K562 (cell line): ENCODE results near the gene ULBP1. TPM values are rescaled to one million over a fixed set of nuclear protein-coding genes. Genes with fewer than 3 reads are reported as not detected.

Source experiments
- ATAC-seq: fragments of 200-7000 bp; cut with Tn5 transposase; 3 replicates; pipeline ENCODE4 v1.9.1; 2020; ENCODE audit warnings: moderate library complexity
- BruUV-seq: library from RNA; stranded (reverse); fragments of 400-500 nt; replicated peaks from 2 replicates; lab custom pipeline; 2021; lab: Mats Ljungman, UMichigan
- CTCF ChIA-PET: fragments of 300-600 bp; formaldehyde crosslinking; extraction: SDS; loops from one replicate; lab custom pipeline; 2021; ENCODE audit warnings: low intra/inter-chr PET ratio; lab: Yijun Ruan, JAX
- POLR2A ChIA-PET: fragments of 300-600, 350-650 bp; sonication (Branson Sonifier 250); formaldehyde crosslinking; extraction: SDS; loops from one replicate; lab custom pipeline; 2021; ENCODE audit warnings: antibody characterized with exemption, inconsistent platforms; lab: Yijun Ruan, JAX
- DNase-seq, 4 experiments: peaks; one replicate each; pipeline versions ENCODE4 v3.0.0 to v3.0.0-alpha.2; 2011 to 2018; ENCODE audit warnings: low spot score in 3 of 4, mixed read lengths in 3 of 4; ENCODE audit errors: extremely low read depth in 1 of 4
- FAIRE-seq: peaks from 2 replicates; lab custom pipeline; 2011; peaks lifted over from hg19 to GRCh38; lab: Jason Lieb, UNC
- H2AFZ ChIP-seq: 2 replicates; pipeline ENCODE4 v1.6.0; 2011; ENCODE audit warnings: low read depth, low read length, control low read depth, inconsistent platforms
- H3K27ac ChIP-seq: fragments of 200-600 bp; 3 replicates; pipeline ENCODE4 v1.8.0; 2011; ENCODE audit warnings: low read depth, mild to moderate bottlenecking, control low read depth, inconsistent platforms, low read length, moderate library complexity, mixed read lengths; ENCODE audit errors: extremely low read depth
- H3K27me3 ChIP-seq, 2 experiments: fragments of 300-600 bp in 1 of 2; 2 replicates in 1 of 2; 3 replicates in 1 of 2; pipeline versions ENCODE4 v1.6.0 to v1.8.0; 2011; ENCODE audit warnings: inconsistent platforms in 2 of 2, low read length in 2 of 2, mild to moderate bottlenecking in 1 of 2, mixed read lengths in 1 of 2, moderate library complexity in 1 of 2; ENCODE audit not compliant: control insufficient read depth in 2 of 2, insufficient read depth in 2 of 2
- H3K36me3 ChIP-seq: fragments of 300-600 bp; 3 replicates; pipeline ENCODE4 v1.8.0; 2011; ENCODE audit warnings: mild to moderate bottlenecking, low read length, inconsistent platforms; ENCODE audit not compliant: control insufficient read depth, insufficient read depth
- H3K4me1 ChIP-seq, 2 experiments: fragments of 200-600 bp in 1 of 2; replicated peaks in 1 of 2; 2 replicates in 1 of 2; 3 replicates in 1 of 2; pipeline versions ENCODE4 v1.5.1 to v1.8.0; 2011; ENCODE audit warnings: inconsistent platforms in 2 of 2, low read length in 2 of 2, mild to moderate bottlenecking in 1 of 2, mixed read lengths in 1 of 2, moderate library complexity in 1 of 2; ENCODE audit not compliant: control insufficient read depth in 2 of 2, insufficient read depth in 2 of 2
- H3K4me2 ChIP-seq: 2 replicates; pipeline ENCODE4 v1.6.1; 2011; ENCODE audit warnings: low read length, control low read depth, inconsistent platforms, mixed read lengths; ENCODE audit not compliant: insufficient read depth
- H3K4me3 ChIP-seq: fragments of 200-600 bp; sonication (generic), shearing (Covaris generic); 2 replicates; pipeline ENCODE4 v1.5.1; 2016; ENCODE audit warnings: control low read depth, inconsistent platforms
- H3K79me2 ChIP-seq: fragments of 200-600 bp; 3 replicates; pipeline ENCODE4 v1.8.0; 2011; ENCODE audit warnings: low read length, inconsistent platforms; ENCODE audit not compliant: control insufficient read depth, insufficient read depth
- H3K9ac ChIP-seq, 2 experiments: 2 replicates each; pipeline versions ENCODE4 v1.6.0 to v1.6.1; 2011; ENCODE audit warnings: low read depth in 2 of 2, low read length in 2 of 2, control low read depth in 1 of 2, inconsistent platforms in 1 of 2, mild to moderate bottlenecking in 1 of 2, mixed read lengths in 1 of 2; ENCODE audit not compliant: insufficient read depth in 1 of 2
- H3K9me1 ChIP-seq: one replicate; pipeline ENCODE4 v1.6.0; 2011; ENCODE audit warnings: inconsistent platforms, mild to moderate bottlenecking, low read length, moderate library complexity; ENCODE audit not compliant: control insufficient read depth, insufficient read depth
- H3K9me3 ChIP-seq: replicated peaks from 2 replicates; pipeline ENCODE4 v1.5.1; 2011; ENCODE audit warnings: low read depth, low read length, inconsistent platforms; ENCODE audit not compliant: control insufficient read depth, insufficient read depth
- H4K20me1 ChIP-seq: replicated peaks from 2 replicates; pipeline ENCODE4 v1.6.1; 2011; ENCODE audit warnings: low read length, inconsistent platforms, mixed read lengths; ENCODE audit not compliant: control insufficient read depth, insufficient read depth
- ARID1B ChIP-seq: fragments of 450-650 bp; IDR thresholded peaks from 2 replicates; pipeline ENCODE4 v1.6.1; 2016; ENCODE audit warnings: antibody characterized with exemption, mild to moderate bottlenecking, inconsistent platforms
- ATF3 ChIP-seq, 2 experiments: fragments of 450-650 bp in 1 of 2; sonication (generic) in 1 of 2; formaldehyde crosslinking in 1 of 2; IDR thresholded peaks in 1 of 2; conservative IDR thresholded peaks in 1 of 2; 2 replicates each; pipeline versions ENCODE4 v1.6.1 to v1.8.1; 2016 to 2023; ENCODE audit warnings: mild to moderate bottlenecking in 2 of 2, moderate library complexity in 2 of 2, inconsistent platforms in 1 of 2, missing genetic modification reagents in 1 of 2
- CBX2 ChIP-seq: fragments of 200-600 bp; sonication (generic); IDR thresholded peaks from one replicate; pipeline ENCODE4 v1.6.1; 2012; ENCODE audit warnings: mild to moderate bottlenecking, low read length, inconsistent platforms; ENCODE audit not compliant: insufficient read depth, poor library complexity, severe bottlenecking
- E2F1 ChIP-seq: sonication (generic); formaldehyde crosslinking; IDR thresholded peaks from 2 replicates; pipeline ENCODE4 v1.8.1; 2023; ENCODE audit warnings: mild to moderate bottlenecking, missing genetic modification reagents, moderate library complexity
- ELF1 ChIP-seq: fragments of 200-800 bp; sonication (Bioruptor generic); IDR thresholded peaks from 2 replicates; pipeline ENCODE4 v1.6.1; 2016; ENCODE audit warnings: missing genetic modification characterization, missing compliant biosample characterization
- GABPA ChIP-seq: fragments of 200-800 bp; sonication (Bioruptor generic); conservative IDR thresholded peaks from 2 replicates; pipeline ENCODE4 v1.6.1; 2016; ENCODE audit warnings: low read depth, missing genetic modification characterization, missing compliant biosample characterization
- GTF2E2 ChIP-seq: fragments of 200-800 bp; sonication (Bioruptor generic); IDR thresholded peaks from 2 replicates; pipeline ENCODE4 v1.6.1; 2016; ENCODE audit warnings: missing genetic modification characterization, missing compliant biosample characterization
- HEY1 ChIP-seq: fragments of 250-450 bp; sonication (Bioruptor Pico); IDR thresholded peaks from 2 replicates; pipeline ENCODE4 v1.5.0; 2020; ENCODE audit warnings: mild to moderate bottlenecking, moderate library complexity, borderline replicate concordance
- JUN ChIP-seq, 2 experiments: sonication (generic) in 1 of 2; formaldehyde crosslinking in 1 of 2; IDR thresholded peaks; 2 replicates each; pipeline versions ENCODE4 v1.6.1 to v1.8.0; 2012 to 2022; ENCODE audit warnings: borderline replicate concordance in 2 of 2, mild to moderate bottlenecking in 2 of 2, improper control_type of control experiment in 1 of 2, low read depth in 1 of 2, low read length in 1 of 2, missing genetic modification reagents in 1 of 2
- JUND ChIP-seq, 2 experiments: IDR thresholded peaks; 2 replicates in 1 of 2; 3 replicates in 1 of 2; pipeline ENCODE4 v1.6.1; 2011; ENCODE audit warnings: borderline replicate concordance in 2 of 2, low read depth in 2 of 2, low read length in 2 of 2, improper control_type of control experiment in 1 of 2, missing biosample characterization in 1 of 2, missing genetic modification characterization in 1 of 2, missing genetic modification reagents in 1 of 2
- NCOA1 ChIP-seq: fragments of 450-650 bp; IDR thresholded peaks from 2 replicates; pipeline ENCODE4 v1.6.1; 2016; ENCODE audit warnings: low read depth
- SLC30A9 ChIP-seq: fragments of 250-450 bp; sonication (Bioruptor Pico); IDR thresholded peaks from 2 replicates; pipeline ENCODE4 v1.8.0; 2022; ENCODE audit warnings: mild to moderate bottlenecking, moderate library complexity
- SREBF1 ChIP-seq: fragments of 150-350 bp; IDR thresholded peaks from 2 replicates; pipeline ENCODE4 v1.6.1; 2014; ENCODE audit warnings: antibody characterized with exemption, low read depth, low read length, borderline replicate concordance
- TRIM24 ChIP-seq, 2 experiments: fragments of 450-650 bp; IDR thresholded peaks; 2 replicates each; pipeline ENCODE4 v1.6.1; 2016
- U2AF2 ChIP-seq: fragments of 200-400 bp; formaldehyde crosslinking; optimal IDR thresholded peaks from 2 replicates; pipeline ENCODE3; 2017; ENCODE audit warnings: low read depth, mild to moderate bottlenecking, low read length
- ZNF239 ChIP-seq: fragments of 250-450 bp; sonication (Bioruptor Pico); IDR thresholded peaks from 2 replicates; pipeline ENCODE4 v1.4.0; 2020; ENCODE audit warnings: mild to moderate bottlenecking
- ZNF507 ChIP-seq: conservative IDR thresholded peaks from 2 replicates; pipeline ENCODE4 v1.6.1; 2017; ENCODE audit warnings: missing genetic modification characterization, missing compliant biosample characterization
- WGBS: fragments of 100-300 bp; shearing (Covaris generic); methylation state at CpG from one replicate; pipeline ENCODE4 v1.1.6; 2016; ENCODE audit warnings: low coverage, mixed read lengths; ENCODE audit not compliant: insufficient coverage; ENCODE audit errors: missing lambda C conversion rate; 5-methylcytosine and 5-hydroxymethylcytosine counted together
- in situ Hi-C: fragments of 300-500 bp; cut with MboI; formaldehyde crosslinking; loops from 4 replicates; pipeline ENCODE4 v1.15.0; 2018; ENCODE audit warnings: inconsistent platforms, mixed read lengths
- intact Hi-C: fragments of 100-400 bp; cut with micrococcal nuclease; formaldehyde crosslinking; loops from 2 replicates; pipeline ENCODE4 v1.14.2; 2022
- polyA plus RNA-seq, 8 experiments: library from polyadenylated mRNA; depleted of rRNA in 4 of 8; stranded (reverse) in 5 of 8; unstranded in 3 of 8; fragments of >200 nt; fragmentation: Nextera tagmentation in 2 of 8; fragmentation: Illumina TruSeq in 1 of 8; extraction: Ambion mirVana in 2 of 8; extraction: Trizol in 1 of 8; gene quantifications; 2 replicates each; pipeline versions ENCODE4 v1.2.1 to v1.2.3, GENCODE V29; 2011 to 2014; ENCODE audit warnings: inconsistent platforms in 1 of 8, missing spikeins in 1 of 8
- total RNA-seq, 7 experiments: library from RNA; depleted of rRNA in 6 of 7; stranded (reverse); fragments of >200 nt in 6 of 7; fragmentation: Illumina TruSeq in 2 of 7; extraction: Trizol in 2 of 7; gene quantifications; 2 replicates each; pipeline versions ENCODE4 v1.2.1 to v1.2.3, GENCODE V29; 2011 to 2021; ENCODE audit warnings: low replicate concordance in 1 of 7

The ULBP1 gene
- total and polyA plus RNA-seq, 9 of the 15 experiments (the other 6 are each of a cell fraction or from before 2014, with no cell fraction given), result 0.33 to 6.0 (median 2.5) TPM

DNA sequence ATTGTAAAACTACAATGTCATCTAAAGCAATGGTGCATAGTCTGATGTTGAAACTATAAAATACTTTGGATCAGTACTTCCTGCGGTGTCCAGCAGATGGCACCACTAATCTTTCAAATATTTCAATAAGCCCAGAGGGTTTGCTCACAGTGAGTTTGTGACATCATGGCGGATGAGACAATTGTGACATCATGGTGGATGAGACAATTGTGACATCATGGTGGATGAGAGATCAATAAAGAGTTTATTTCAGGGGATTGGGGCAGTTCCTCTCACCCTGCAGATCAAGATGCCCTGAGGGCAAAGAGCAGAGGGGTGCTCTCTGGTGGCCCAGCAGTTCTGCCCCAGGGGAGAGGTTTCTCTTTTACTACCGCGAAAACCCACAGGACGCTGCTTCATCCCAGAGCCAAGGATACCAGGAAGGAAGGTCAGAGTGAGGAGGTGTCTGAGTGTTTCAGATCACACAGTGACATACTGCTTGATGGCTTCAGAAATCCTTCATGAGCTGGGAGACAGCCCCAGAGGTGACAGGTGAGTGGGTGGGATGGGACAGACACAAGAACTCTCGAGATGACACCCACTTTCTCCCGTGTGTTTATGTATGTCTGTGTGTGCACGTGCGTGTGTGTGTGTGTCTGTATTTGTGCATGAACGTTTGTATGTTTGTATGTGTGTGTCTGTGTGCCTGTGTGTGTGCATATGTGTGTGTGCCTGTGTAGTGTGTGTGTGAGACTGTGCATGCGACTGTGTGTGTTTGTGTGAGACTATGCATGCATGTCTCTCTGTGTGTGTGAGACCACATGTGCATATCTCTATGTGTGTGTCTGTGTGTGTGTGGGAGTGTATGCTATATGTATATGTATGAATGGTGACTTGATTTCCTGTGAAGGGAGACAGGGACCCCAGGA is 29.2 kb upstream of the ULBP1 start:
- BruUV-seq, result no TSS peak
- Histone ChIP-seq H3K4me3 (no peak overlapping the region), H3K27ac (no peak overlapping the region), H3K4me2 (no peak overlapping the region; the same call in 1 of the 2 replicates), H3K9me3 (no peaks in the 10 kb centered on the region), H3K9me1 (no peaks in the 10 kb centered on the region), H3K4me1 (peaks cover 0 to 9% of the 10 kb centered on the region in 2 experiments; a peak in 2 of 5 replicates), H3K9ac (no peak overlapping the region), H4K20me1 (no peaks in the 10 kb centered on the region), H3K36me3 (no peaks in the 10 kb centered on the region), H3K27me3 (peaks cover 32 to 46% of the 10 kb centered on the region in 2 experiments), H3K79me2 (no peaks in the 10 kb centered on the region), H2AFZ (no peak overlapping the region)
- intact Hi-C loops, result loop anchor here (1.0 to 10.0 kb wide), 5 partner anchors 83 to 883 kb away; partner anchors contain the start of gene ULBP3
- in situ Hi-C loops, result loop anchor here (5.0 kb wide), 2 partner anchors 73 to 878 kb away; no protein-coding TSS in a partner anchor
- FAIRE-seq (peak; percentile 98), DNase-seq (peak; percentile 61 to 80 (median 64)), ATAC-seq (peak; percentile 66)
- POLR2A ChIA-PET, result interaction anchor here (0.6 kb wide), 1 partner anchor 82 kb away, joined by 3 read pairs; no protein-coding TSS in a partner anchor
- CTCF ChIA-PET, result interaction anchor here (0.6 to 5.1 kb wide), 10 partner anchors 71 to 881 kb away, joined by 3 to 70 read pairs (median 4); partner anchors contain the start of gene ULBP3
- 1% methylated on average over 11 of the region's 11 CpGs for WGBS
- TF ChIP-seq SLC30A9, result no peak
- peak; percentile 95 for TF ChIP-seq JUND (IDR thresholded peaks at IDR 0.05; ENCODE audit: borderline replicate concordance, low read depth, low read length)
- peak; percentile 98 for TF ChIP-seq JUND (tag; IDR thresholded peaks at IDR 0.05; ENCODE audit: borderline replicate concordance, low read depth, low read length)
- no peak for TF ChIP-seq ZNF507 (tag)
- TF ChIP-seq NCOA1, result peak; percentile 97
- TF ChIP-seq E2F1 (CRISPR knock-in tag), result peak; percentile 45; the same call in 1 of the 2 replicates
- no peak for TF ChIP-seq GABPA (tag)
- no peak for TF ChIP-seq ARID1B
- TF ChIP-seq SREBF1, result no peak
- TF ChIP-seq ELF1 (tag), result no peak
- no peak for TF ChIP-seq TRIM24 (IDR thresholded peaks at IDR 0.05)
- no peak for TF ChIP-seq CBX2
- no peak for TF ChIP-seq ZNF239 (CRISPR knock-in tag)
- peak; percentile 95 for TF ChIP-seq ATF3 (IDR thresholded peaks at IDR 0.05)
- peak; percentile 89 for TF ChIP-seq ATF3 (CRISPR knock-in tag; conservative IDR thresholded peaks at IDR 0.05)
- peak; percentile 98 for TF ChIP-seq JUN (IDR thresholded peaks at IDR 0.05; ENCODE audit: borderline replicate concordance, low read depth, low read length)
- TF ChIP-seq JUN (CRISPR knock-in tag; IDR thresholded peaks at IDR 0.05; ENCODE audit: borderline replicate concordance), result peak; percentile 95; the same call in 1 of the 2 replicates
- no peak for TF ChIP-seq HEY1 (CRISPR knock-in tag)
- TF ChIP-seq U2AF2, result no peak
- TF ChIP-seq GTF2E2, result no peak
